ENCODE results near the gene HLA-DRB1. TPM values are rescaled to one million over a fixed set of nuclear protein-coding genes. Genes with fewer than 3 reads are reported as not detected.

The HLA-DRB1 gene
- 0.10 and 1.3 TPM in 2 replicates for total RNA-seq

DNA sequence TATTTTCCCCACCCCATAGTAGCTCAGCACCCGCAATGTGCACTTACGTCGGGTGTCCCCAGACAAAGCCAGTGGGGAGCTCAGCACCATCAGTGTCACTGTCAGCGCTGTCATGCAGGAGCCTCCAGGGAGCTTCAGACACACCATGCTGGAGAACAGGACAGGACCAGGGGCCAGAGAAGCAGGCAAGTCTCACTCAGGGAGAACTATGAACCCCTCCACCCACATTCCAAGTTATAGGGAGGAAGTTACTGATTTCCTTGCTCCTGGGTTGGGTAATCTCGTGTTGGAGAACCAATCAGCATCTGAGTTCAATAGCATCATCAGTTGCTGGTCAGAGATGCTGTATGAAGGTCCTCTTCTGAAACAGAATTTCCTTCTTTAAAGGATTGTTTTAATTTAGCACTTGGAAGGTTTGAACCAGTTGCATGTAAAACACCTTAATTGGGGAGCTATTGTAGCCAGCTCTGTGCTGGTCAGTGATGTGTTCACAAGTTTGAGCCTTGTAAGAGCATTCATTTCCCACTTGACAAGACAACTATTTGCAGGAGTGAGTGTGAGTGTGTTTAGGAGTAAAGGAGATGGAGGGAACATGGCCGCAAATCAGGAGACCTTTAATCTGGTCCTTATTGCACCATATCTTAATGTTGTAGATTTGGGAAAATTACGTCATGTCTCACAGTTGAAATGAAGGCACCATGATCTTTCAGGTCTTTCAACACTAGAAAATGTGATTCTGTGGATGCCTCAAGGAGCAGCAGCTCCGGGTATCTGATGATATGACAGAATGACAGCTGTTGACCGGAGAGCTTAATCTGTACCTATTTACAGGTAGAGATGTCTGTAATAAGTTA lies at the start of gene HLA-DRB1:
Gene HLA-DRB1, minus strand, starts transcription at position 253 of the 854 bp plus-strand sequence. Its CDS starts 106 bp downstream, at position 147.

DNA sequence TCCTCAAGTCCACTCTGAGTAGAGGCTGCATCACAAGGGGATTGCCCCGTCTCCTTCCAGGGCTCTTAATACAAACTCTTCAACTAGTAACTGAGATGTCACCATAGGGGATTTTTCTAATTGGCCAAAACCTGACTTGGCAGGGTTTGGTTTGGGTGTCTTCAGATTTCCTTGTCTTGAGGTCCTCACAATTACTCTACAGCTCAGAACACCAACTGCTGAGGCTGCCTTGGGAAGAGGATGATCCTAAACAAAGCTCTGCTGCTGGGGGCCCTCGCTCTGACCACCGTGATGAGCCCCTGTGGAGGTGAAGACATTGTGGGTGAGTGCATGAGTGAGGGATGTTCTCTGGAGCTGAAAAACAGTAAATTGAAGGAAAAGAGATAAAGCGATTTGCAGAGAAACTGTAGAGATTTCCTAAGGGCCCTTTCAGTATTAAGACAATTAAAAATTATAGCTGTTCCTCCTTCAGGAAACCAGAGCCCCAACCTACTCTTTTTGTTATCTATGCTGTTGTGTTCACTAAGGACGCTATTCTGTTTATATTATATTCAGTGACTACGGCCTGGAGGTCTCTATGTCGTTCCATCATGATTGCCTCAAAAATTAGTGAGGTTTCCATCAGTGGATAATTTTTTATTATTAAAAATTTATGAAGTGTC lies 47.7 kb upstream of the HLA-DRB1 start, which contains the start of gene HLA-DQA1:
Gene HLA-DQA1, plus strand, starts transcription at position 188 of the 662 bp plus-strand sequence. Its CDS starts 53 bp downstream, at position 241.

DNA sequence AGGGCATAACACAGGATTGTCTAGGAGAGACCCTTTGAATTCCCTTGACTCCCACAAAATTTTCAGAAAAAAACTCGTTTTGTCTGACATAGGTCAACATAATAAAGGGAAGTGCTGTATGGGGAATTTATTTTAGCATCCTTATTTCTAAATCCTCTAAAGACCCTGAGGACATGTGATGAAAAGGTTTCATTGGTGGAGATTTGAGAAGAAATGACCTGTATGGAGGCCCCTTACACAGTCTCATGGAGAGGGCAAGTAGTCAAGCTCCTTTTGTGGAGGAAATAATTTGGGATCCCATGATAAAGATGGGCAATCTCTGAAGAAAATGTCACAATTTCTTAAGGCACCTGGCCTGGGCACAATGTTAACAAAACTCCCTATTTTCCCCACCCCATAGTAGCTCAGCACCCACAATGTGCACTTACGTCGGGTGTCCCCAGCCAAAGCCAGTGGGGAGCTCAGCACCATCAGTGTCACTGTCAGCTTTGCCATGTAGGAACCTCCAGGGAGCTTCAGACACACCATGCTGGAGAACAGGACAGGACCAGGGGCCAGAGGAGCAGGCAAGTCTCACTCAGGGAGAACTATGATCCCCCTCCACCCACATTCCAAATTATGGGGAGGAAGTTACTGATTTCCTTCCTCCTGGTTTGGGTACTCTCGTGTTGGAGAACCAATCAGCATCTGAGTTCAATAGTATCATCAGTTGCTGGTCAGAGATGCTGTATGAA lies 59.8 kb downstream of the HLA-DRB1 start, which contains the start of gene HLA-DRB5:
Gene HLA-DRB5, minus strand, starts transcription at position 591 of the 734 bp plus-strand sequence. Its CDS starts 63 bp downstream, at position 528.

Small RNA genes within 50 kb of the gene (small RNA-seq; reads per million reads assigned to genes)
- 0.08 reads per million for gene RNU1-61P

Other genes with a start within 250 kb of the HLA-DRB1 start
- not detected in 2 replicates for gene TSBP1, start 217.9 kb downstream of the HLA-DRB1 start, total RNA-seq
- gene BTNL2, start 182.7 kb downstream of the HLA-DRB1 start, total RNA-seq: not detected in 2 replicates
- gene HLA-DRA, start 150.0 kb downstream of the HLA-DRB1 start, total RNA-seq: not detected in 2 replicates
- 0.33 TPM in 1 of 2 replicates, not detected in the other for gene HLA-DRB5, start 59.6 kb downstream of the HLA-DRB1 start, total RNA-seq
- gene HLA-DQA1, start 47.6 kb upstream of the HLA-DRB1 start, total RNA-seq: not detected in 2 replicates
- not detected in 2 replicates for gene HLA-DQB1, start 76.8 kb upstream of the HLA-DRB1 start, total RNA-seq
- gene HLA-DQA2, start 151.5 kb upstream of the HLA-DRB1 start, total RNA-seq: 0.19 TPM in 1 of 2 replicates, not detected in the other
- gene HLA-DQB2, start 173.7 kb upstream of the HLA-DRB1 start, total RNA-seq: not detected in 2 replicates
- under 0.01 and 0.19 TPM in 2 replicates for gene HLA-DOB, start 227.2 kb upstream of the HLA-DRB1 start, total RNA-seq
- 18.3 and 21.6 TPM in 2 replicates for gene TAP2, start 248.9 kb upstream of the HLA-DRB1 start, total RNA-seq